ENCODE results near the gene TMEM186. TPM values are rescaled to one million over a fixed set of nuclear protein-coding genes. Genes with fewer than 3 reads are reported as not detected.

Gene TMEM186
- total and polyA plus RNA-seq, 2 of the 4 experiments (the other 2 are of a cell fraction): 5.7 to 6.8 TPM

GRCh38 chr16:8777217-8777616 lies 20.2 kb downstream of the TMEM186 start:
- Histone ChIP-seq H3K79me1 (ENCODE audit: low read depth in 1 of 2, low read length in 2 of 2) (no peaks in the 10 kb centered on the region), H3K23ac (ENCODE audit: low read depth, low read length) (no peak overlapping the region), H2AK9ac (replicated peaks; ENCODE audit: low read depth, low read length, poor library complexity) (no peak overlapping the region), H3K14ac (replicated peaks; ENCODE audit: low read depth, low read length) (no peak overlapping the region), H4K20me1 (ENCODE audit: insufficient read depth, low read length) (no peaks in the 10 kb centered on the region), H2AFZ (replicated peaks; ENCODE audit: low read length, poor library complexity) (no peak overlapping the region), H2BK20ac (ENCODE audit: low read depth, low read length) (no peak overlapping the region), H2BK5ac (ENCODE audit: low read depth, low read length, poor library complexity, severe bottlenecking) (no peak overlapping the region), H3K56ac (ENCODE audit: extremely low read depth, insufficient read depth, low read length) (no peak overlapping the region), H3K36me3 (ENCODE audit: control insufficient read depth, insufficient read depth, low read length) (no peaks in the 10 kb centered on the region; the same call in 1 of the 2 replicates), H4K91ac (ENCODE audit: insufficient read depth, low read depth, low read length) (no peak overlapping the region), H3K18ac (ENCODE audit: low read depth, low read length) (no peak overlapping the region), H2AK5ac (ENCODE audit: low read depth, low read length) (no peak overlapping the region), H3K27ac (ENCODE audit: insufficient read depth, low read length) (no peak overlapping the region), H3K9me1 (ENCODE audit: insufficient read depth, low read length) (no peaks in the 10 kb centered on the region), H3K4ac (ENCODE audit: low read depth, low read length) (no peak overlapping the region), H3K4me1 (ENCODE audit: control insufficient read depth, insufficient read depth, low read length) (no peaks in the 10 kb centered on the region), H4K8ac (ENCODE audit: low read depth in 2 of 2, low read length in 2 of 2) (no peak overlapping the region), H3K9me3 (ENCODE audit: control insufficient read depth, insufficient read depth, low read length) (0 out of 2 replicates have a peak, but pooled peaks cover 2% of the 10 kb centered on the region), H3K9ac (ENCODE audit: low read depth, low read length) (no peak overlapping the region), H3K4me3 (ENCODE audit: insufficient read depth, low read depth, low read length) (no peak overlapping the region), H2BK120ac (ENCODE audit: low read depth, low read length) (no peak overlapping the region), H2BK15ac (ENCODE audit: low read depth, low read length) (no peak overlapping the region), H3K27me3 (ENCODE audit: control insufficient read depth, insufficient read depth, low read length) (peaks cover under 1% of the 10 kb centered on the region; the same call in 1 of the 2 replicates), H4K5ac (ENCODE audit: low read depth, low read length) (no peak overlapping the region), H3K4me2 (ENCODE audit: low read depth, low read length) (no peak overlapping the region)
- no CpG with 5 or more reads among the region's 7 CpGs for WGBS, 2 experiments (ENCODE audit: extremely low coverage in 2 of 2, insufficient read length in 1 of 2)
- ATAC-seq (ENCODE audit: low read depth) (no peak), DNase-seq (no peak)
- POLR2A ChIA-PET (ENCODE audit: unreplicated experiment): no interaction called here
- CTCF ChIA-PET: no interaction called here
- dilution Hi-C loops (cut with HindIII; ENCODE audit: low sequenced_read_pairs, unreplicated experiment) (no loop called here), in situ Hi-C loops (cut with MboI; ENCODE audit: low sequenced_read_pairs) (no loop called here), intact Hi-C loops (cut with micrococcal nuclease) (no loop called here)
- TF ChIP-seq POLR2A (IDR thresholded peaks at IDR 0.05; ENCODE audit: low read depth, low read length) (no peak), RFX5 (IDR thresholded peaks at IDR 0.05; ENCODE audit: low read depth, low read length) (no peak)
- BruUV-seq (replicated peaks): no TSS peak
